ENCODE measurements around the gene CTAG2. TPM values are rescaled to one million over a fixed set of nuclear protein-coding genes. Genes with fewer than 3 reads are reported as not detected.
"Not testable (repeated sequence)": the region's sequence is repeated elsewhere in the genome, so short reads cannot be mapped to it uniquely, and the experiment has no call there.

Gene CTAG2
- polyA plus RNA-seq, 4 donors: 7.8 TPM; not detected in 3

DNA sequence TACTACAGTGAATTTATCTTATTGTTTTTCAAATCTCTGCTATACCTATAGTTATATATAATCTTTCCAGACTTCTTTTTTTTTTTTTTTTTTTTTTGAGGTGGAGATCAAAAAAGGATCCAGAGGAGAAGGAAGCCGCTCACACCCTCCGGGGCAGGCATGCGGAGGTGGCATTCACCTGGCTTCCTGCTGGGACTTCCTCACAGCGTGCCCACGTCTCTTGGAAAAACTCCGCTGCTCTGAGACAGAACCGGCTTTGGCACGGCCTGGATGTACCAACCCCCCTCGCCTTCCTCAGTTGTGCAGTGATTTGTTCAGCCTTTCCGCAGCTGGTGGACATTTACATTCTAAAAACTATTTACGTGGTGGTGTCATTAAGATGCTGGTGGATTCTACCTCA is 45.4 kb downstream of the CTAG2 start:
- not testable (repeated sequence) for FAIRE-seq; H3K27me3 ChIP-seq (ENCODE audit: control insufficient read depth in 3 of 3, insufficient read depth in 3 of 3, low read length in 3 of 3); H3K36me3 ChIP-seq (ENCODE audit: control insufficient read depth in 3 of 3, insufficient read depth in 2 of 3, low read depth in 1 of 3, low read length in 3 of 3); H3K4me3 ChIP-seq (ENCODE audit: low read depth in 1 of 3, low read length in 3 of 3); DNase-seq; H3K27ac ChIP-seq (ENCODE audit: low read depth in 1 of 3, low read length in 2 of 3); H3K4me1 ChIP-seq (ENCODE audit: control insufficient read depth in 3 of 3, insufficient read depth in 2 of 3, low read depth in 1 of 3, low read length in 2 of 3); H3K9me3 ChIP-seq (ENCODE audit: control insufficient read depth in 2 of 2, insufficient read depth in 1 of 2, low read depth in 1 of 2, low read length in 1 of 2)
- 82 to 92% (median 90%) methylated on average over 8 to 10 of the region's 11 CpGs for WGBS, 3 donors

DNA sequence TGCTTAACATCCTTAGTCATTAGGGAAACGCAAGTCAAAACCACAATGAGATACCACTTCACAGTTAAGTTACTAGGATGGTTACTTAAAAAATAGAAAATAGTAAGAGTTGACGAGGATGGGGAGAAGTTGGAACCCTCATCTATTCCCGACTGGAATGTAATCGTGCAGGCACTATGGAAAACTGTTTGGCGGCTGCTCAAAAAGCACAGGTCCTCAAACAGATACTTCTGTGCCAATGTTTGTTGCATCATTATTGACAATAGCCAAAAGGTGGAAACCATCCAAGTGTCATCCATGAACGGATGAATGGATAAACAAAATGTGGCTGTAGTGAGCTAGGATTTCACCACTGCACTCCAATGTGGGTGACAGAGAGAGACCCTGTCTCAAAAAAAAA is 46.0 kb downstream of the CTAG2 start:
- Histone ChIP-seq H3K4me3 (ENCODE audit: low read depth in 1 of 3, low read length in 3 of 3) (no peak overlapping the region), H3K9me3 (ENCODE audit: control insufficient read depth in 2 of 2, insufficient read depth in 1 of 2, low read depth in 1 of 2, low read length in 1 of 2) (no peaks in the 10 kb centered on the region), H3K4me1 (ENCODE audit: control insufficient read depth in 3 of 3, insufficient read depth in 2 of 3, low read depth in 1 of 3, low read length in 2 of 3) (no peaks in the 10 kb centered on the region), H3K36me3 (ENCODE audit: control insufficient read depth in 3 of 3, insufficient read depth in 2 of 3, low read depth in 1 of 3, low read length in 3 of 3) (no peaks in the 10 kb centered on the region), H3K27me3 (ENCODE audit: control insufficient read depth in 3 of 3, insufficient read depth in 3 of 3, low read length in 3 of 3) (peaks cover 0 to 2% (median 0%) of the 10 kb centered on the region in 3 donors), H3K27ac (ENCODE audit: low read depth in 1 of 3, low read length in 2 of 3) (no peak overlapping the region)
- DNase-seq: no peak
- WGBS, 3 donors: 66 to 67% (median 67%) methylated on average over 6 of the region's 6 CpGs
- FAIRE-seq: no peak

DNA sequence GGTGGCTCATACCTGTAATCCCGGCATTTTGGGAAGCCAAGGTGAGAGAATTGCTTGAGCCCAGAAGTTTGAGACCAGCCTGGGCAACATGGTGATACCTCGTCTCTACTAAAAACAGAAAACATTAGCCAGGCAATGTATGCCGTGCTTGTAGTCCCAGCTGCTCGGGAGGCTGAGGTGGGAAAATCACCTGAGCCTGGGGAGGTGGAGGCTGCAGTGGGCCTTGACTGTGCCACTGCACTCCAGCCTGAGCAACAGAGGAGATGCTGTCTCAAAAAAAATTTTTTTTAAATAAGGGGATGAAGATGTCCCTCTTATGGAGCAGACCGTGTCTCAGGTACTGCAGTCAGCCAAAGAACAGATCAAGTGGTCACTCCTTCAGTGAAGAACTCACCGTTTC is 47.8 kb downstream of the CTAG2 start:
- WGBS, 3 donors: 76 to 85% (median 83%) methylated on average over 6 of the region's 6 CpGs
- Histone ChIP-seq H3K4me1 (ENCODE audit: control insufficient read depth in 3 of 3, insufficient read depth in 2 of 3, low read depth in 1 of 3, low read length in 2 of 3) (no peaks in the 10 kb centered on the region), H3K27ac (ENCODE audit: low read depth in 1 of 3, low read length in 2 of 3) (no peak overlapping the region), H3K27me3 (ENCODE audit: control insufficient read depth in 3 of 3, insufficient read depth in 3 of 3, low read length in 3 of 3) (peaks cover 0 to 2% (median 0%) of the 10 kb centered on the region in 3 donors), H3K36me3 (ENCODE audit: control insufficient read depth in 3 of 3, insufficient read depth in 2 of 3, low read depth in 1 of 3, low read length in 3 of 3) (no peaks in the 10 kb centered on the region), H3K4me3 (ENCODE audit: low read depth in 1 of 3, low read length in 3 of 3) (no peak overlapping the region), H3K9me3 (ENCODE audit: control insufficient read depth in 2 of 2, insufficient read depth in 1 of 2, low read depth in 1 of 2, low read length in 1 of 2) (no peaks in the 10 kb centered on the region)
- FAIRE-seq (no peak), DNase-seq (no peak)

DNA sequence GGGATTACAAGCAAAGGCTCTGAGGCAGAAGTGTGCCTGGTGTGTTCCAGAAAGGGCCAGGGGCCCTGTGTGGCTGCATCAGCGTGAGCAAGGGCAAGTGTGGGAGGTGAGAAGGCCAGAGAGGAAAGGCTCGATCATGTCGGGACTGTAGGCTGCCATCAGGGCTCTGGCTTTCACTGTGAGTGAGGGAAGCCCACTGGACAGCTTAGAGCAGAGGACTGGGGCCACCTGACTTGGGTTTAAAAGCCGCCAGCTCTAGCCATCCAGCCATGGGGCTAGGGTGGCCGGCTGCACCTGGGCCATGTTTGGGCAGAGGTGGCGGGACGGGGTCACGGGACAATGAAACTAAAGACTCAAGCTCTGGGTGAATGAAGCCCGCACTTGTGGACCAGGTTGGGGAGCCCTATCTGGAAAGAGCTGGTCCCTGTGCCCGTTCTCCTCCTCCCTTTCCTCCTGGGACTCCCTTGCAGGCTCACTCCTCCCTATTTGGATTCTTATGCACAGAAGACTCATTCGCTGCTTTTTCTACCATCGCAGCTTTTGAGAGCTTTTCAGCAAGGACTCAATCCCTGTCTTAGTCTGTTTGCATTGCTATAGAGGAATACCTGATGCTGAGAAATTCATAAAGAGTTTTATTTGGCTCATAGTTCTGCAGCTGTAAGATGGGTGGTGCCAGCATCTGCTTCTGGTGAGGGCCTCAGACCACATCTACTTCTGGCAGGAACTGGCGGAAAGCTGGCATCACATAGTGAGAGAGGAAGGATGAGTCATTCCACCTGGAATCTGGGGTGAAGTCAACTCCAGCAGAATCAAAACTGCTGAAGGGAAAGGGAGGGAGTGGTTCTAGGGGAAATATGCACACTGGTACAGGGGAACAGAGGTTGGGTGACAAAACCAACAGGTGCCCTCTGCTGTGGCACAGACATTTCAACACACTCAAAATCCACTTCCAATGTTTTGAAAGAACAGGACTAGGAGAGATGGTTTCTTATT is 49.6 kb downstream of the CTAG2 start:
- no peak for DNase-seq
- no peaks in the 10 kb centered on the region for H3K36me3 ChIP-seq (ENCODE audit: control insufficient read depth in 3 of 3, insufficient read depth in 2 of 3, low read depth in 1 of 3, low read length in 3 of 3)
- no peak for FAIRE-seq
- WGBS, 3 donors: 75 to 82% (median 81%) methylated on average over 13 of the region's 13 CpGs
- H3K4me3 ChIP-seq (ENCODE audit: low read depth in 1 of 3, low read length in 3 of 3): no peak overlapping the region
- no peak overlapping the region for H3K27ac ChIP-seq (ENCODE audit: low read depth in 1 of 3, low read length in 2 of 3)
- peaks cover 0 to 2% (median 0%) of the 10 kb centered on the region in 3 donors for H3K27me3 ChIP-seq (ENCODE audit: control insufficient read depth in 3 of 3, insufficient read depth in 3 of 3, low read length in 3 of 3)
- no peaks in the 10 kb centered on the region for H3K4me1 ChIP-seq (ENCODE audit: control insufficient read depth in 3 of 3, insufficient read depth in 2 of 3, low read depth in 1 of 3, low read length in 2 of 3)
- H3K9me3 ChIP-seq (ENCODE audit: control insufficient read depth in 2 of 2, insufficient read depth in 1 of 2, low read depth in 1 of 2, low read length in 1 of 2): no peaks in the 10 kb centered on the region

DNA sequence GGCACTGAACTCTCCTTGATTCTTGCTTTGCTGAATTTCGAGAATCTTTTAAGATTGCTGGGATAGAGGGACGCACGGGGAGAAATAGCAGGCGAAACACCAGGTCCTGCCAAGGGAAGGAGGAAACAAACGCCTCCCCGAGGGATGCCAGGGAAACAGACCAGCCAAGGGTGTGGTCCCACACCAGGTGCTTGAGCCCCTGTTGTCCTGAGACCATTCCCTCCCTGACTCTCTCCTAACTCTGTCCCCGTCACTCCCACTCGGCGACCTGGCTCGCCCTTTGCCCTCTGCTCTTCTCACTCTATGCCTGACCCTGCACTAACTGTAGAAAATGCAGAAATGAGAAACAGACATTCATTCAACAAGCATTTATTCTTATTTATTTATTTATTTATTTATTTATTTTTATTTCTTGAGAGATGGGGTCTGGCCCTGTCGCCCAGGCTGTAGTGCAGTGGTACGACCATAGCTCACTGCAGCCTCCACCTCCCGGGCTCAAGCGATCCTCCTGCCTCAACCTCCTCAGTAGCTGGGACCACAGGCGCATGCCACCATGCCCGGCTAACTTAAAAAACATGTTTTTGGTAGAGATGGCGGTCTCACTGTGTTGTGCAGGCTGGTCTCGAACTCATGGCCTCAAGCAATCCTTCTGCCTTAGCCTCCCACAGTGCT is 50.5 kb downstream of the CTAG2 start:
- Histone ChIP-seq H3K27ac (ENCODE audit: low read depth in 1 of 3, low read length in 2 of 3) (no peak overlapping the region), H3K9me3 (ENCODE audit: control insufficient read depth in 2 of 2, insufficient read depth in 1 of 2, low read depth in 1 of 2, low read length in 1 of 2) (no peaks in the 10 kb centered on the region), H3K27me3 (ENCODE audit: control insufficient read depth in 3 of 3, insufficient read depth in 3 of 3, low read length in 3 of 3) (peaks cover 0 to 2% (median 0%) of the 10 kb centered on the region in 3 donors), H3K4me1 (ENCODE audit: control insufficient read depth in 3 of 3, insufficient read depth in 2 of 3, low read depth in 1 of 3, low read length in 2 of 3) (no peaks in the 10 kb centered on the region), H3K36me3 (ENCODE audit: control insufficient read depth in 3 of 3, insufficient read depth in 2 of 3, low read depth in 1 of 3, low read length in 3 of 3) (no peaks in the 10 kb centered on the region), H3K4me3 (ENCODE audit: low read depth in 1 of 3, low read length in 3 of 3) (no peak overlapping the region)
- DNase-seq (no peak), FAIRE-seq (no peak)
- 77 to 84% (median 79%) methylated on average over 14 to 18 of the region's 18 CpGs for WGBS, 3 donors

DNA sequence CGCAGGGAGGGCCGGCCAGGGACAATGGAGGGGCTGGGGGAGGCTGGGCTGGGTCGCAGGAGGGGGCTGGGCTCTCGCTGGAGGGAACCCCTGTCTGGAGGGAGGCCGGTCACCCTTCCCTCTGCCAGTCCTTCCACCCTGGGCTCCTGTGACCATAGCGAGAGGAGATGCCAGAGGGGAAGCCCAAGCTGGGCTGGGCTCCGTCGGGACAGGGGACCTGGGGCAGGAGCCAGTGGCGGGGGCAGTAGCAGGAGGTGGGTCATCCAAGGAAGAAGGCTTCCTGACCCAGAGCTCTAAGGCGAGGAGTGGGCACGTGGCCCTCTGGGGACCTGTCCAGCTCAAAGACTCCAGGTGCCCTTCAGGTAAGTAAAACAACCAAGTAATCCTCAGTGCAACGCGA is 51.2 kb downstream of the CTAG2 start:
- no peaks in the 10 kb centered on the region for H3K9me3 ChIP-seq (ENCODE audit: control insufficient read depth in 2 of 2, insufficient read depth in 1 of 2, low read depth in 1 of 2, low read length in 1 of 2)
- DNase-seq (no peak), FAIRE-seq (no peak)
- H3K36me3 ChIP-seq (ENCODE audit: control insufficient read depth in 3 of 3, insufficient read depth in 2 of 3, low read depth in 1 of 3, low read length in 3 of 3): no peaks in the 10 kb centered on the region
- no peak overlapping the region for H3K4me3 ChIP-seq (ENCODE audit: low read depth in 1 of 3, low read length in 3 of 3)
- no peak overlapping the region for H3K27ac ChIP-seq (ENCODE audit: low read depth in 1 of 3, low read length in 2 of 3)
- peaks cover 0 to 2% (median 0%) of the 10 kb centered on the region in 3 donors for H3K27me3 ChIP-seq (ENCODE audit: control insufficient read depth in 3 of 3, insufficient read depth in 3 of 3, low read length in 3 of 3)
- no peaks in the 10 kb centered on the region for H3K4me1 ChIP-seq (ENCODE audit: control insufficient read depth in 3 of 3, insufficient read depth in 2 of 3, low read depth in 1 of 3, low read length in 2 of 3)
- 71 to 80% (median 76%) methylated on average over 13 of the region's 13 CpGs for WGBS, 3 donors

Other genes starting within 250 kb of the CTAG2 start
- gene DNASE1L1, start 244.3 kb downstream of the CTAG2 start, polyA plus RNA-seq: 10 to 100 TPM; 17.0 to 27.4 (median 21.7) TPM
- gene TAFAZZIN, start 242.0 kb downstream of the CTAG2 start, polyA plus RNA-seq: 10 to 100 TPM; 31.8 to 78.3 (median 50.8) TPM
- gene ATP6AP1, start 224.9 kb downstream of the CTAG2 start, polyA plus RNA-seq: 100 to 1,000 TPM in 1 of 4 donors, 10 to 100 TPM in 3; 34.0 to 157 (median 57.4) TPM
- 10 to 100 TPM; 59.2 to 76.5 (median 62.6) TPM for gene GDI1, start 216.4 kb downstream of the CTAG2 start, polyA plus RNA-seq
- gene FAM50A, start 209.4 kb downstream of the CTAG2 start, polyA plus RNA-seq: 100 to 1,000 TPM in 2 of 4 donors, 10 to 100 TPM in 2; 64.5 to 181 (median 119) TPM
- 10 to 100 TPM in 2 of 4 donors, 1 to 10 TPM in 2; 3.2 to 30.1 (median 9.6) TPM for gene PLXNA3, start 195.3 kb downstream of the CTAG2 start, polyA plus RNA-seq
- 10 to 100 TPM in 3 of 4 donors, 1 to 10 TPM in 1; 8.1 to 26.6 (median 21.8) TPM for gene LAGE3, start 174.3 kb downstream of the CTAG2 start, polyA plus RNA-seq
- gene UBL4A, start 167.0 kb downstream of the CTAG2 start, polyA plus RNA-seq: 10 to 100 TPM; 23.8 to 32.3 (median 28.3) TPM
- gene SLC10A3, start 162.9 kb downstream of the CTAG2 start, polyA plus RNA-seq: 10 to 100 TPM; 11.6 to 22.2 (median 15.8) TPM
- gene FAM3A, start 137.3 kb downstream of the CTAG2 start, polyA plus RNA-seq: 100 to 1,000 TPM in 2 of 4 donors, 10 to 100 TPM in 2; 45.6 to 123 (median 90.1) TPM
- gene G6PD, start 106.7 kb downstream of the CTAG2 start, polyA plus RNA-seq: 10 to 100 TPM; 10.5 to 23.4 (median 13.3) TPM
- 10 to 100 TPM; 17.7 to 34.9 (median 27.7) TPM for gene IKBKG, start 106.0 kb downstream of the CTAG2 start, polyA plus RNA-seq
- gene CTAG1A, start 68.4 kb downstream of the CTAG2 start, polyA plus RNA-seq: not detected
- not detected for gene CTAG1B, start 34.3 kb downstream of the CTAG2 start, polyA plus RNA-seq
- 1 to 10 TPM; 1.1 to 2.1 (median 1.3) TPM for gene GAB3, start 97.5 kb upstream of the CTAG2 start, polyA plus RNA-seq
- 10 to 100 TPM; 12.5 to 56.0 (median 32.5) TPM for gene DKC1, start 109.3 kb upstream of the CTAG2 start, polyA plus RNA-seq
- gene MPP1, start 151.9 kb upstream of the CTAG2 start, polyA plus RNA-seq: 100 to 1,000 TPM in 2 of 4 donors, 10 to 100 TPM in 2; 35.9 to 199 (median 87.7) TPM
- gene SMIM9, start 181.1 kb upstream of the CTAG2 start, polyA plus RNA-seq: not detected
- 10 to 100 TPM; 13.2 to 39.4 (median 18.7) TPM for gene F8A1, start 232.8 kb upstream of the CTAG2 start, polyA plus RNA-seq

All from small intestine (tissue), 7 donors.